Dedifferentiated amniotic fluid mesenchymal stem cell (primary cell): Measurements from ENCODE around the gene CNTNAP5.

Experiments
- DNase-seq: peaks from one replicate; pipeline ENCODE4 v3.0.0-alpha.2; 2016; ENCODE audit errors: extremely low spot score

Gene CNTNAP5

DNA sequence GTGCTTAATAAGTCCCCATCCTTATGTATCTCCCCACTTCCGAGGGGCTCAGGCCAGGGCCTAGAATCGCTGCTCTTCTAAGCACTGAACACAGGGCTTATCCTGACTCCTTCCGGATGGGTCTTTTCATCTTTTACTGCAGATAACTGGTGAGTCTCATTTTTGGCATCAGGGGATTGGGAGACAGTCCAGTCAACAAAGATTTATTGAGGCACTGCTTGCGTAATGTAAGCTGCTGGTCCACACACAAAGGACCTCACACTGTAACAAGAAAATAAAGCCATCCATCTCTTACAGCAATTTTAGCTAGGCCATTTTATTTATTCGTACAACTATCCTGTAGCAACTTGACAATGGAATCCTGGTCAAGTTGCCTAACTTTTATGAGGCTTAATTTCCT is 600.5 kb downstream of the CNTNAP5 start:
- DNase-seq: no peak

DNA sequence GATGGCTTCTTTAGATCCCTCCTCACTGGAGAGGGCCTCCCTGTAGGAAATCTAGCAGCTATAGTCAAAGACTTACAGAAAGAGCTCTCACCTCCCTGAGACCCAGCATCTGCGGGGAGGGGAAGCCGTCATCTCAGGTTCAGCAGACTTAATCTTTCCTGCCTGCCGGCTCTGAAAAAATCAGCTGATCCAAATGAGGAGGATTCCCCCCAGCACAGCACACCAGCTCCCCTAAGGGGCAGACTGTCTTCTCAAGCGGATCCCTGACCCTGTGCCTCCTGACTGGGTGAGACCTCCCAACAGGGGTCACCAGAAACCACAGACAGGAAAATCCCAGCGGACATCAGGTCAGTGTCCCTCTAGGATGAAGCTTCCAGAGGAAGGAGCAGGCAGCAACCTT is 601.9 kb downstream of the CNTNAP5 start:
- no peak for DNase-seq

DNA sequence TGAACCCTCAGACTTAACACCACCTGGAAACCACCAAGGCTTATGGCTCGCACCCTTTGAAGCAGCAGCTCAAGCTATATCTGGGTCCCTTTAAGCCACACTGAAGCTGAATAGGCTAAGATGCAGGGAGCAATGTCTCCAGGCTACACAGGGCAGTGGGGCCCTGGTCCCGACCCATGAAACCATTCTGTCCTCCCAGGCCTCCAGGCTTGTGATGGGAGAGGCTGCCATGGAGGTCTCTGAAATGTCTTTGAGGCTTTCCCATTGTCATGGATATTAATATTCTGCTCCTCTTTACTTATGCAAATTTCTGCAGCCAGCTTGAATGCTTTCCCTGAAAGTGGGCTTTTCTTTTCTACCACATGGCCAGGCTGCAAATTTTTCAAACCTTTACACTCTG is 608.7 kb downstream of the CNTNAP5 start:
- DNase-seq: no peak

DNA sequence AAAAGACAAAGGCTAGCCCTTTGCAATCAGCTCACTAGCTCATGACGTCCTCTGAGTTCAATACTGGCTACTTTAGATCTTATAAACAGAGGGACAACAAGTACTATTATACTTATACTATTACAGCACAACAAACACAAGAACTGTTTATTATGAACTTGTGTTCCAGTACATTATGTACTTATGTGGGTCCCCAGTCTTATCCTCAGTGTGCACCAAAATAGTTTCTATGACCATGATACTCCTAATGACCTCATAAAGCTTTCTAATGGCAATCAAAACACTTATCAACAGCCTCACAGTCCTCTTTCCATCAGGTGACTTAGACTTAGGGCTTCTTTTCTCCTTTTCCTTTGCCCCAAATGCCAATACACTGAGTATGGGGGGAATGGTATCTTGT is 614.4 kb downstream of the CNTNAP5 start:
- DNase-seq: no peak

DNA sequence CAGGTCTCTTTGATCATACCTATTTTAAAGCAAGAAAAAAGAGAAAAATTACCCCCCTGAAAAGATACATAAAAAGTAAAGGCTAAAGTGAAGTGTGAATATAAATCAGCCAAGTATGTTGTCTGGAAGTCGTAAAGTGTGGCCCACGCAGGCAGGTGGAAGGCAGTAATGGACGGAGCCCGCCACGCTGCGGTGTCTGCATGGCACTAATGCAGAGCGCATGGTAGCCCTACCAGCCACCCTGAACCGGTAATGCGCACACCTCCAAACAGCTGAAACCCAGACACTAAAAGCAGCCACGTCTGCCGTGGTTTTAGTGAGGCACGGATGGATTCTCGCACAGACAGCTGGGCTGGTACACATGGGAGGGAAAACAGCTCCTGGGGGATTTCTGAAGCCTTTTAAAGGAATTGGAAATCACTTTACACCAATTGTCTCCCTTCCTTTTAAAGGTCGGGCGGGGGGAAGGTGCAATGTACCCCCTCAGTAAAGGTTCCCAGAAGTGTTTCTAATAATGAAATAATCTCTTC is 615.2 kb downstream of the CNTNAP5 start:
- DNase-seq: no peak

DNA sequence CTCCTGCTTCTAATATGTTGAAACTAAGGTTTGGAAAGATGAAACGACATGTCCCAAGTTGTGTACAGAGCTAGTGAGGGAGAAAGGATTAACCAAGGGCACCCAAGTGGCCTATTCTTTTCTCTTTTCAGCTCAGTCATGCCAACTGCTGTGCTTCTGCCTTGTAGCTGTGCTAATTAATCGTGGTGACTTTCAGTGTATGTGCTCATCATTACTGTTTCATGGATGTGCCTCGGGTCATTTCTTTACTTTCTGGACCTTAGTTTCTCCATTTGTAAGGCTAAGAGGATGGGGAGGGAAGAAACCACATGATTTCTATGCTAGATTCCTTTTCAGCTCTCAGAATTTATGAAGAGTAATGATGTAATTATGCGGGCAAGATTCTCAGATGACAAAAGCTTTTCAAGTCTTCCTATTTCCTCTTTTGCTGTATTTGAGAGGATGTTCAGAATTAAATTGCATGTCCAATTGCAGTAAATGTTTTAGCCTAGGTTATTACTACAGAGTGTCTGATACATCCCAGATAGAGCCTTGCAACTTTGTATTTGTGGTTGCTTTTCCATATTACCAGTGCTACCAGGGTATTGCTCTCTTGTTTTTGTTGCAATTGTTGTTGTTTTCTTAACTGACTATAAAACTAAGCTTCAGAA is 621.2 kb downstream of the CNTNAP5 start:
- DNase-seq: no peak

DNA sequence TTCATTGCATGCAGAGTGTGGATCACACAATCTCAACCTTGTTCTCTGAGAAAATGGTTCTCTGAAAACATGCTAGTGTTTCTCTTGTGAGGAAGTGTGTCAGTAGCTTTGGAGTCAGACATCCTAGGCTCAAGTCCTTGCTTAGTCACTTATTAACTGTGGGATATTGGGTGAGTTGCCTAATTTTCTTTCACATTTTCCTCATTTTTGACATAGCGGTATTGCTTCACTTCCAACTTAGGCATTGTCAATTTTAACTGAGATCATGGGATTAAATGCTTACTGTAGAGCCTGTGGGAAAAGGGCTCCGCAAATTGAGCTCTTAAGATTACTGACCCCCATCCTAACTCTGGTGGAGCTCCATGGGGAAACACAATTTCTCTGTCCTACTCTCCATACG is 622.2 kb downstream of the CNTNAP5 start:
- no peak for DNase-seq

DNA sequence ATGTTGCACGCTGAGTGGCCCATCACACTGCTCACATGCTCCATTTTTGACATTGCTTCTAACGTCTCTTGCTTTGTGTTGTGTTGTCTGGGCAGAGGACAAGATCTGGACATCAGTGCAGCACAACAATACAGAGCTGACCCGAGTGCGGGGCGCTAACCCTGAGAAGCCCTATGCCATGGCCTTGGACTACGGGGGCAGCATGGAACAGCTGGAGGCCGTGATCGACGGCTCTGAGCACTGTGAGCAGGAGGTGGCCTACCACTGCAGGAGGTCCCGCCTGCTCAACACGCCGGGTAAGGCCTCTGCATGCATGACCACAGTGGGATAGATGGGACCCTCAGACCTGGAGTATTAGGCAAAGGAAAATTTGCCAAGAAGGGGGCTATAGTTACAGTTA is 622.6 kb downstream of the CNTNAP5 start:
- DNase-seq: no peak

DNA sequence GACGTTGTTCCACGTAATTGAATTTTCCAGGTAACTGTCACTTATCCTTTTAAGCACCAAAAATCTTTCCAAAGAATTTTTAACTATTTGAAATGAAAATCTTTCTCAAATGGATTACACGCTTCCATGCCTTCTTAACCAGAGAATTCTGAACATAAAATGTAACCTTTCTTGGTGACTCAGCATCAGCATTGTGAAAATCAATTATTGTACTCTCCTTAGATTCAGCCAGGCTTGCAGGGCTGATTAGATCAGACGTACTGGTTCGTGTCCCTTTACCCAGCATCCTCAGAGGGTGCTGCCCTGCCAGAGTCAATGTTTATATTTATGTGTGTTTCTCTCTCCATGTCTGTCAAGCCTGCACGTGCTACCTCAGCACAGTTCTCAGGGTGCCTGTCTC is 623.9 kb downstream of the CNTNAP5 start:
- no peak for DNase-seq

DNA sequence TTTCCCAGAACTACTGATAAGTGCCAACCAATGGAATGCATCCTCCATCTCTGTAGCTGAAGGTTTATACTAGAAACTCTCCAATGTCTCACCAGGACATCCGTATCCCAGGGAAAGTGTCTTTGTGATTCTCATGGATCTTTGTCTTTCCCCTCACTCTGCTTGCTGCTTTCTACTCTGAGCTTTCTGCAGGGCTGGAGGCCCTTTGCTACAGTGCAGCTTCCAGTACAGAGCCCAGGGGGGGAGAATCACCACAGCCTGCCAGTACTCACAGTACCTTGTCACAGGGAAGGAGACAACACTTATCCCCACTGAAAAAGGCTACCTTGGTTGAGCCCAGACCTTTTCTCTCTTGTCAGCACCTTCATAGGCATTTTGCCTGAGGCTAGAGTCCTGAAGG is 627.0 kb downstream of the CNTNAP5 start:
- DNase-seq: no peak

DNA sequence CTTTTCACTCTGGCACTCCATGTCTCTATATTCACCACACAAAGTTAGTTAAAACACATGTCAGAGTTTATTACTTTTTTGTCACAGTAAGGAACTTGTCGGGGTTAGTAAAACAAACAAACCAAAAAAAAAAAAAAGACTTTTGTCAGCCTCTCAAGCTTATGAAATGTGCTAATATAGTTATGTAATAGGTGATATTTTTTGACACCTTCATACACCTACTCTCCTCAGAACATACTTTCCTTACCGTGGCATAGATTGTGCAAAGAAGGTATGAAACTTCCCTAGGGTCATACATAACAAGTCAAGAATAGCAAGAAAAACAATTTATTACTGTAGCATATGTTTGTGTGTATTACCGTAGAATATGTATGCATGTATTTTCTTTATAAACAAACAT is 633.3 kb downstream of the CNTNAP5 start:
- DNase-seq: no peak

DNA sequence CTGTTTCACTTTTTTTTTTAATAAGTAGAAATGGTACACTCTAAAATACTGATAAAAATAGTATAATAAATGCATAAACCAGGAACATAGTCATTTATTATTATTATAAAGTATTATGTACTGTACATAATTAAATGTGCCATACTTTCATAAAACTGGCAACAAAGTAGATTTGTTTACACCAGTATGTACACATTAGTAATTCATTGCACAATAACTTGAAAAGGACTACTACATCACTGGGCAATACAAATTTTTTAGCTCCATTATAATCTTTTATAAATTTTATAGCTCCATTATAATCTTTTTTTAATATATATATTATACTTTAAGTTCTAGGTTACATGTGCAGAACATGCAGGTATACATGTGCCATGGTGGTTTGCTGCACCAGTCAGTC is 636.5 kb downstream of the CNTNAP5 start:
- no peak for DNase-seq

DNA sequence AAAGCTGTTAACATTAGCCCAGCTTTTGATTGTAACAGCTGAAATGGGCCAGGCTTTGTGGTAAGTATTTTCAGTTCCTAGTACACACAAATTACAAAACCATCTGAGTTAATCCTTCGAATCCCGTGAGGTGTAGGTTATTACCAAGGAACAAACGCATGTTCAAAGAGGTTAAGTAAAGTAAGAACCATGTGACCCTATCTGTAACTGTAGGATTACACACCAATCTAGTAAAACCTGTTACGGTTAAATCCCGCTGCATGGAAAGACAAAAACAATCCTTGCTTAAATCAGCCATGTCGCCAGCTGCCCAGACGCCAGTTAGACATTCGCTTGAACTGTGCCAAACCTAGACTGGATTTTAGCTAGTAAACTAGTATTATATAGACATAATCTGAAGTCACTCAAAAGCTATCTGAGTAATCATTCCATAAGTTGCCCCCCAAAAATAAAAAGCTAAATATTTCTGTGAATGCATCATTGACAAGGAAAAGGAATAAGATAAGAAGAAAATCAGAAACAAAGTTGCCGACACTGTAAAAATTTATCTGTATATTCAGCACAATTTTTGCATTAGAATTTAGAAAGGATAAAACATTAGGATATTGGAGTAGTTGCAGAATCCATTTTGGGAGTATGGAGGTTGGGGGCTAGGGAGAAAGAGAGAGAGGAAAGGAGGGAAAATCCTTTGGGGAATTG is 638.0 kb downstream of the CNTNAP5 start:
- DNase-seq: no peak

DNA sequence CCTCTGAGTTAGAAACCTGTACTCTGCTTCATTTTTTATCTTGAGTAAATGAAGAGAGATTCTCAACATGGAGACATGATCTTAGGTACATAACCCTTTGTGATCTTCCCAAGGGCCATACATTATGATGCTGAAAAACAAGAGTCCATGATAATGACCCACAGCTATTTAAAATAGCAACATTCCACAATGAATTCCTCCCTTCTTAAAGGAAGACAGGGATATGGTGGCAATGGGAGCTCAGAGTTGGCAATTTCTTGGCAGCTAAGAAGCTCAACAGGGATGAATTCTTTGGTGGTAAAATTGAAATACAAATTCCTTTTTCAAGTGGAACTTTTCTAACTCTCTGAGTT is 638.5 kb downstream of the CNTNAP5 start:
- no peak for DNase-seq

DNA sequence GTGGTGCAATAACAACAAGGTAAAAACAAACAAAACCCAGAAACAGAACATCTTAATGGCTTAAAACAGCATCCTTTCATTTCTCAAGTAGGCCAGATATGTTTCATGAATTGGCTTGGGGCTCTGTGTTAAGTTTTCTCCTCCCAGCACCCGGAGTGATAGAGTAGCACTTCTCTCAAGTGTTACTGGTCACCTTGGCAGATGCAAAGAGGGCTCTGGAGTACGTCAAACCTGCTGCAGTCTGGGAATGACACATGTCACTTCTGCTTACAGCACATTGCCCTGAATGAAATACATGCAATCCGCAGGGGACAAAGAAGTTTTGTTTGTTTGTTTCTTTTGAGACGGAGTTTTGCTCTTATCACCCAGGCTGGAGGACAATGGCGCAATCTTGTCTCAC is 639.3 kb downstream of the CNTNAP5 start:
- DNase-seq: no peak

DNA sequence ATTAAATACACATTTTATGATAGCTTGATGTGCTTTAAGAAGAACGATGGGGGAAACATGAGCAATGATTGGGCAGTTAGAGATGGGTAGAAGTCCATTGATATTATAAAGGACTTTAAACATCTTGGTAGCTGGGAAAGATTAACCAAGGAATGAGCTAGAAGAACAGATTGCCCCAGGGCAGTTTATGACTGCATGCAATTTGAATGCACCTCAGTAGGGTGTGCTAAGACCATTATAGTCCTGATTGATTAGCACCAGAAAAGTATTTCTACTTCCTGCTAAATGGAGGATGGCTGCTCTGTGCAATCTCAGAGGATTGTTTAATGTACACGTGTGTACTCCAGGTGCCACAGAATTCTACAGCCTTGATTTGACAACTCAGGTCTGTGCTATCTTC is 641.9 kb downstream of the CNTNAP5 start:
- DNase-seq: no peak

DNA sequence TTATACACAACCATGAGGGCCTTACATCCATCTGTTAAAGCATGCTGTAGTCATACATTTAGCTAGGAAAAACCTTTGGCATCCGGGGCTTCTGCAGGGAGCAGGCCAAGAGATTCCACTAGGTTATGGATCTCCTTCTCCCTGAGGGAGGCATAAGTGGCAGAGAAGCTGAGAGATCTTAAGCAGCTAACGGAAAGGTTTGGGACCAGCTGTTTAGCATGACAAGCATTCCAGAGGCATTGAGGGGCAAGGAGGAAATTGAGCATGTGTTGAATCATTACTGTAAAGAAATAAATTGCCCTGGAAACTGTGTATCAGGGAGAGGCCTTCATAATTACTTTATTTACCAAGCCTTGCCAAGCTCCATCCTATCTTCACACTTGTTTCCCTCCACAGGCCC is 643.1 kb downstream of the CNTNAP5 start:
- no peak for DNase-seq

DNA sequence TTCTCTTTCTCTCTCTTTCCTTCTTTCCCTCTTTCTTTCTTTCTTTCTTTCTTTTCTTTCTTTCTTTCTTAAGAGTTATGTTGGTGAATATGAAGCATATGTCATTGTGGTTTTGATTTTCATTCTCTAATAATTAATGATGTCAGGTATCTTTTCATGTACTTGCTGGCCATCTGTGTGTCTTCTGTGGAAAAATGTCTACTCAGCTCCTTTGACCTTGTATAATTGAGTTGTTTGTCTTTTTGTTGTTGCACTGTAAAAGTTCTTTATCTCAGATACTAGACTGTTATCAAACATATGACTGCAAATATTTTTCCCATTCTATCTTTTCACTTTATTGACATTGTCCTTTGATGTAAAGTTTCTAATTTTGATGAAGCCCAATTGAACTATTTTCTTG is 645.1 kb downstream of the CNTNAP5 start:
- DNase-seq: no peak

DNA sequence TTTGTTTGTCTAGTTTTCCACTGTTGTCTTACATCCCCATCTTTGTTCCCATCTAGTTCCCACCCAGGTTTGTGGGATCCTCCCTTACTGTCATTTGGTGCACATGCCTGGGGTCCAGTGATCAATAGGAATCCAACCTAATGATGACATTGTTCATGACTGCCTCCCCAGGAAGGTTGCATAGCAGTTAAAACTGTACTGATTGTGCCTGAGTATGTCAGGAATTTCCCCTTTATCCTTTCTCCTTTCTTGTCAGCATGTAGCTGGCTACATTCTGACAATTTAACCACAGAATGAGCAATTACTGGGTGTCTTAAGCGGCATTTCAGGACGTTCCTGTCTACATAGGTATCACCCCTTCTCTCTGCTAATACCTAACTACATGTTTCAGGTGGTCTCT is 653.0 kb downstream of the CNTNAP5 start:
- no peak for DNase-seq

DNA sequence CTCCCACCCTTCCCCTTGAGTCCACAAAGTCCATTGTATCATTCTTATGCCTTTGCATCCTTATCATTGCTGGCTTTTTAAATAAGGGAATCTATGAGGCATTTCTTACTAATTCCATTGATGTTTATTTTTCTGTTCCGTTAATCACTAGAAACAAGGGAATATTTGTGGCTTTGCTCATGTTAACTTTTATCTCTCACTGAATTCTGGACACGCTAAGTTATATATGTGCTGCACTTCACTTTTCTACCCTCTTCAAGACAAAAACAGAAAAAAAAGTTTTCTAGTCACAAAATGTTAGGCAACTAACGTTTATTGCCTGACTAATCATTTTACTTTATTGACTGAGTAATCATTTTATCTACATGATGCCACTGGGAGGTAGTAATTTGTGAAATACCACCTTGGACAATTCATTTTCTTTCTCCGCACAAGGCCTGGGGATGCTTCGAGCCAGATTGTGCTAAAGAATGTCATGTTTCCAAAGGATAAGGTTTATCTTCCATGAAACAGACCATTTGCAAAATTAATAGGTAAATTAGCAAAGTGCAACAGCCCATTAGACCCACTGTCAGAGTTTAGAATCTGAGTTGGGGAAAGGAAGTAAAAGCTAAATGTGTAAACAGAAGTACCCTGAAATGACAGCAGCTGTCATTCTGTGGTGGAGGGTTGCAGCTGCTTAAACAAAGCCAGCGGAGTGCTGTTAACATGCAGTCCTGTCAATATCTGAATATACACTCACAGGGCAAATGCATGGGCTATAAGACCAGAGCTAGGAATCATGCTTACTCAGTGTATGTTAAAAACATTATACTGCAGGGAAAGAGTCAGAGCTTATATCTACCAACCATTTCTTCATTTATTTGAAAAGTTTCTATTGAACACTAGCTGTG is 658.7 kb downstream of the CNTNAP5 start:
- DNase-seq: no peak

DNA sequence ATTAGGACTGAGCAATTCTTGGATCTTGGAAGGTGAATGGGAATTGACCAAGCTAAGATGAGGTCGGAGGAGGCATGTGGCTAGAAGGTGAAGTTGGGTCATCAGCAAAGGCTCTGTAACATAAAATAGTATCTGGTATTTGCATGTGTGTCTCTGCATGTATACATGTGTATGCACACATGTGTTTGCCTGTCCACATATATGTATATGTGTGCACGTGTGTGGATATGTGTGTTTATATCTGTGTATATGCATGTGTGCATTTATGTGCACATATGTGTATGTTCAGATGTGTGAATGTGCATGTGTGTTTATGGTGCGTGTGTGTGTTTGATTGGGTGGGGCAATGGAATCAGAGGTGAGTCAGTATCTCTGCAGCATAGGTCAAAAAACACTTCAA is 664.3 kb downstream of the CNTNAP5 start:
- DNase-seq: no peak

DNA sequence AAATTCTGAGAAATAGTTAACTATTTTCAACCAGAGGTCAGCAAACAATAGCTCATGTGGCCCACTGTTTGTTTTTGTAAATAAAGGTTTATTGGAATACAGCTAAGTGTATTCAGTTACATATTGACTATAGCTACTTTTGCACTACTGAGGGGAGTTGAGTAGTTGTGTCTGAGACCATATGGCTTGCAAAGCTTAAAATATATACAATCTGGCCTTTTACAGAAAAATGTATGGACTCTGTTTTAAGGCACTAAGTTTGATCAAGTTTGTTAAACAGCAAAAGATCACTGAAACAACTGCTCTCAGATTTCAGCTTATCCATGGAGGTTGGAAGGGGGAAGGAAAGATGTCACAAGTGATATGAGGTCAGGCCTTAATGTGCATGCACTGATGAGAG is 667.1 kb downstream of the CNTNAP5 start:
- DNase-seq: no peak

DNA sequence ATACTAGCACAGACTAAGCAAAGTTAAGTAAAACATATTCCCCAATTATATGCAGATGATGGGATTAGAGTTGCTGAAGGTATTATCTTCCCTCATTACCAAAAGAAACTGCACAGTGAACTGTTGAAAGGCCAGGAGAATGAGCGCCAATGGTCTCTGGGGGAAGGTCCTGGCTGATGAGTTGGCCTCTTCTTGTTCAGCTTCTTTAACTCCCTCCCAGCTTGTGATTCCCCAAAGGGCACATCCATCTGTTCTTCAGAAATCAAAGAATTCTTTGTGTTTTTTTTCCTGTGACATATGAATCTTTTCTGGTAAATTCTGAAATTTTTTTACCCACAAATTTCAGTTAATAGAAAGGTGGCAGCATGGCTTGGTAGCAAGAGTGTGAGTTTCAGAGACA is 667.6 kb downstream of the CNTNAP5 start:
- DNase-seq: no peak
